ENCODE results near the gene SCN2B.

Gene SCN2B

GRCh38 chr11:118124929-118125535 is 51.4 kb downstream of the SCN2B start:
- DNase-seq (ENCODE audit: insufficient read length, low spot score) = no peak
- no peak for TF ChIP-seq CTCF (IDR thresholded peaks at IDR 0.05; ENCODE audit: insufficient read depth, missing control alignments)
- no peak for FAIRE-seq

- DNase-seq (ENCODE audit: insufficient read length, low spot score) (no peak), FAIRE-seq (no peak)
- TF ChIP-seq CTCF (IDR thresholded peaks at IDR 0.05; ENCODE audit: insufficient read depth, missing control alignments) = no peak
Measured at GRCh38 chr11:118120793-118121192, 55.6 kb downstream of the SCN2B start.

GRCh38 chr11:118117790-118118601 is 58.4 kb downstream of the SCN2B start:
- DNase-seq (ENCODE audit: insufficient read length, low spot score) (no peak), FAIRE-seq (no peak)
- no peak for TF ChIP-seq CTCF (IDR thresholded peaks at IDR 0.05; ENCODE audit: insufficient read depth, missing control alignments)

- no peak for DNase-seq (ENCODE audit: insufficient read length, low spot score)
- FAIRE-seq = no peak
- no peak for TF ChIP-seq CTCF (IDR thresholded peaks at IDR 0.05; ENCODE audit: insufficient read depth, missing control alignments)
Measured at GRCh38 chr11:118115048-118115447, 61.4 kb downstream of the SCN2B start.

GRCh38 chr11:118114266-118114665 is 62.2 kb downstream of the SCN2B start:
- TF ChIP-seq CTCF (IDR thresholded peaks at IDR 0.05; ENCODE audit: insufficient read depth, missing control alignments) = no peak
- DNase-seq (ENCODE audit: insufficient read length, low spot score) (no peak), FAIRE-seq (no peak)

- DNase-seq (ENCODE audit: insufficient read length, low spot score) (no peak), FAIRE-seq (no peak)
- no peak for TF ChIP-seq CTCF (IDR thresholded peaks at IDR 0.05; ENCODE audit: insufficient read depth, missing control alignments)
Measured at GRCh38 chr11:118112711-118113430, 63.6 kb downstream of the SCN2B start.
